NT2/D1 (cell line): Measurements from ENCODE around the gene UQCRC2.

ENCODE experiments used
- DNase-seq: peaks from one replicate; pipeline ENCODE4 v3.0.0-alpha.2; 2011; ENCODE audit warnings: low read depth, low spot score
- H3K27me3 ChIP-seq: 2 replicates; pipeline ENCODE4 v1.6.0; 2011; ENCODE audit warnings: mild to moderate bottlenecking; ENCODE audit not compliant: insufficient read length, insufficient read depth
- H3K36me3 ChIP-seq: 2 replicates; pipeline ENCODE4 v1.6.1; 2011; ENCODE audit warnings: mild to moderate bottlenecking, low read length, mixed read lengths; ENCODE audit not compliant: insufficient read depth, insufficient read length
- H3K4me1 ChIP-seq: 2 replicates; pipeline ENCODE4 v1.5.1; 2011; ENCODE audit not compliant: insufficient read depth, insufficient read length
- H3K4me3 ChIP-seq: 2 replicates; pipeline ENCODE4 v1.5.1; 2011; ENCODE audit warnings: low read depth; ENCODE audit not compliant: insufficient read length
- H3K9ac ChIP-seq: 2 replicates; pipeline ENCODE4 v1.6.0; 2011; ENCODE audit warnings: low read depth; ENCODE audit not compliant: insufficient read length
- H3K9me3 ChIP-seq: 2 replicates; pipeline ENCODE4 v1.5.1; 2011; ENCODE audit warnings: mild to moderate bottlenecking, low read length; ENCODE audit not compliant: insufficient read depth
- SUZ12 ChIP-seq: IDR thresholded peaks from 2 replicates; pipeline ENCODE4 v1.6.1; 2011; ENCODE audit not compliant: insufficient read length, insufficient read depth; ENCODE audit errors: extremely low read depth
- YY1 ChIP-seq: IDR thresholded peaks from 2 replicates; pipeline ENCODE4 v1.6.1; 2011; ENCODE audit not compliant: insufficient read length, insufficient read depth
- ZNF274 ChIP-seq: IDR thresholded peaks from 2 replicates; pipeline ENCODE4 v1.6.1; 2011; ENCODE audit warnings: mild to moderate bottlenecking, low read depth, low read length

The UQCRC2 gene

GRCh38 chr16:22003195-22003594, 50.0 kb downstream of the UQCRC2 start:
- no peak for TF ChIP-seq SUZ12
- no peak for TF ChIP-seq YY1
- TF ChIP-seq ZNF274 = no peak
- Histone ChIP-seq H3K27me3 (peaks cover 16% of the 10 kb centered on the region), H3K9me3 (no peaks in the 10 kb centered on the region), H3K9ac (no peak overlapping the region), H3K4me1 (peaks cover 4% of the 10 kb centered on the region), H3K36me3 (no peaks in the 10 kb centered on the region), H3K4me3 (no peak overlapping the region)
- no peak for DNase-seq

GRCh38 chr16:22004341-22004740, 51.2 kb downstream of the UQCRC2 start:
- Histone ChIP-seq H3K4me3 (no peak overlapping the region), H3K9me3 (no peaks in the 10 kb centered on the region), H3K36me3 (no peaks in the 10 kb centered on the region), H3K4me1 (peaks cover 4% of the 10 kb centered on the region), H3K9ac (no peak overlapping the region), H3K27me3 (peaks cover 28% of the 10 kb centered on the region)
- TF ChIP-seq YY1 (no peak), ZNF274 (no peak), SUZ12 (no peak)
- DNase-seq = no peak

- no peak for TF ChIP-seq YY1
- TF ChIP-seq ZNF274 = no peak
- no peak for TF ChIP-seq SUZ12
- Histone ChIP-seq H3K36me3 (no peaks in the 10 kb centered on the region), H3K4me1 (peaks cover 4% of the 10 kb centered on the region), H3K9me3 (no peaks in the 10 kb centered on the region), H3K4me3 (no peak overlapping the region), H3K9ac (no peak overlapping the region), H3K27me3 (peaks cover 29% of the 10 kb centered on the region)
- no peak for DNase-seq
Measured at GRCh38 chr16:22005746-22006145, 52.6 kb downstream of the UQCRC2 start.

DNA sequence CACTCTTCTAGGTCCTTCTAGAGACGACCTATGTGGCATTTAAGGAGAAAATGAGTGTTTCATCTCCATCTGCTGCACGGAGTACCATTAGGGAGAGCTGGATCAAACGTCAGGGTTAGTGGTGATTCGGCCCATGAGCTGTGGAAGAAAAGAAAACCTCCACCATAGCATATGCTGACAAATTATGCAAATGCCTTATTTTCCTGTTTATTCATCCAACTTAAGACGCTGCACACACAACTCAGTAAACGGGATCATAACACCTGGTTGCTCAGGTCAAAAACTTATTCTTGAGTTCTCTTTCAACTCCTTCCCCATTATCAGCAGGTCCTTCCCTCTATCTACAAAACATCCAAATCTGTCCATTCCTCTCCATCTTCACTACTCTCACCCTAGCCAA, 53.5 kb downstream of the UQCRC2 start:
- Histone ChIP-seq H3K9me3 (no peaks in the 10 kb centered on the region), H3K36me3 (no peaks in the 10 kb centered on the region), H3K4me3 (peak overlapping the region; percentile 81), H3K4me1 (peaks cover 4% of the 10 kb centered on the region), H3K27me3 (peaks cover 29% of the 10 kb centered on the region), H3K9ac (no peak overlapping the region)
- no peak for TF ChIP-seq SUZ12
- no peak for TF ChIP-seq ZNF274
- TF ChIP-seq YY1 = no peak
- no peak for DNase-seq

- Histone ChIP-seq H3K4me1 (peaks cover 4% of the 10 kb centered on the region), H3K27me3 (peaks cover 29% of the 10 kb centered on the region), H3K4me3 (peak overlapping the region; percentile 81), H3K36me3 (no peaks in the 10 kb centered on the region), H3K9ac (peak overlapping the region; percentile 72), H3K9me3 (no peaks in the 10 kb centered on the region)
- DNase-seq = no peak
- TF ChIP-seq YY1 (no peak), ZNF274 (no peak), SUZ12 (no peak)
Measured at GRCh38 chr16:22007159-22007508, 54.0 kb downstream of the UQCRC2 start.

DNA sequence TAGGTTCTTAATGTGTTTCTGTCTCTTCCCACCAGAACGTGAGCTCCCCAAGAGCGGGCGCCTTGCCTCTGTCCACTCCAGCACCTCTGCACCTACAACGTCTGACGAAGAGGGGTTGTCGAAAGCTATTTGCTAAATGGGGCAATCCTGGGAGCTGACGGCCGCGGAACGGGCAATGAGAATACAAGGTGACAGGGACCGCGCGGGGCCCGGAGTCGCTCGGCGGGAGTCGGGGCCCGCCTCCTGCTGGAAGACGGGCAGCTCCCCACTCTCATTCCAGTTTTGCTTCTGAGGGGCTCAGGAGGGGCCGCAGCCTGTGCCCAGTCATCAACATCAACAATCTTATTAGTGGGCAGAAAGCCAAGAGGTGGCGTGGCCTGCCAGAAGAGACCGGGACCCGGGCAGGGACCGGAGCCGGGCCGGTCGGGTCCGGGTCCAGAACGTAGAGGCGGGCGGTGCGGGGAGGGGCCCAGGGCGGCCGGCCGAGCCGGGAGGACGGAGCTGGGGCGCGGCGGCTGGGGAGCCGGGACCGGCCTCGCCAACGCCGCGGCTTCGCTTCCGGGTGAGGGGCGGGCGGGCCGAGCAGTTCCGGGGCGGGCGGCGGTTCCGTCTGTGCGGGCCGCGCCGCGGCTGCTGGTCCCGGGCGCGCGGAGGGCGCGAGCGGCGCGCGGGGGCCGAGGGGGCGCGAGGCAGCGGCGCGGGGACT, 54.5 kb downstream of the UQCRC2 start, which contains the start of gene MOSMO:
Gene MOSMO, plus strand, starts transcription at position 603 of the 706 bp plus-strand sequence. CDS start 191 bp downstream, outside the sequence.
- Histone ChIP-seq H3K4me1 (peaks cover 4% of the 10 kb centered on the region), H3K27me3 (peaks cover 29% of the 10 kb centered on the region), H3K36me3 (no peaks in the 10 kb centered on the region), H3K4me3 (peak within 1 kb of the TSS; percentile 81), H3K9ac (peak within 1 kb of the TSS; percentile 88), H3K9me3 (no peaks in the 10 kb centered on the region)
- TF ChIP-seq YY1 (no peak), SUZ12 (no peak), ZNF274 (no peak)
- DNase-seq = peak; percentile 25

DNA sequence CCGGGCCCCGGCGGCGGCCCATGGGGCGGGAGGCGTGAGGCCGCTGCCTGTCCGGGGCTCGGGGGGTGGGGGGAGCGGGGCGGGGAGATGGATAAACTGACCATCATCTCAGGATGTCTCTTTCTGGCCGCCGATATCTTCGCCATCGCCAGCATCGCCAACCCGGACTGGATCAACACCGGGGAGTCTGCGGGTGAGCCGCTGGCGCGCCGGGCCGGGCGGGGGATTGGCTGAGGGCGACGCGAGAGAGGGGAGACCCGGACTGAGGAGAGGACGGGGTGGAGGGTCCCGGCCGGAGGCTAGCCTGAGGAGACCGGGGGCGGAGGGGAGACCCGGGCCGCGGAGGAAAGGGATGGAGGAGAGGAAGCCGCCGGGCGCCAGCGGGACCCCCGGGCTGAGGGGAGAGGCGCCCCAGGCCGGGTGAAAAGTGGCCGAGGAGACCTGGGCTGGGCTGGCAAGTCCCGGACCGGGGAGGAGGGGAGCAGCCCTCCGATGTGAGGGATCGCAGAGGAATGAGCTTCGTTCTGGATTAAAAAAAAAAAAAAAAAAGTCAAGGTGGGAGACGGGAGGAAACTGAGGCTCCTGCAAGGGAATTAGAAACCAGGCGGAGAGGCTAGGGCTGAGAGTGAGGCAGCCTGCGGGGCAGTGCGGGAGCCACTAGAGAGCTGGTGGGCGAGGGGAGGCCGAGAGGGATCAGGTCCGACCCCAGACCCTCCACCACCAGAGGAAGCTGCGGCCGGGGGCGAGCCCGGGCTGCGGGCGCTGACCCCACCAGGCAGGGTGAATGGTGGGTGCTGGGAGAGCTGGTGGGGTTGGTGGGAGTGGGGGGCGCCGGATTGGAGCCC, 55.3 kb downstream of the UQCRC2 start:
- Histone ChIP-seq H3K9ac (peak overlapping the region; percentile 88), H3K27me3 (peaks cover 29% of the 10 kb centered on the region), H3K9me3 (no peaks in the 10 kb centered on the region), H3K36me3 (no peaks in the 10 kb centered on the region), H3K4me1 (peaks cover 4% of the 10 kb centered on the region), H3K4me3 (peak overlapping the region; percentile 81)
- DNase-seq = no peak
- TF ChIP-seq ZNF274 = no peak
- TF ChIP-seq YY1 = no peak
- TF ChIP-seq SUZ12 = no peak
